Ishikawa (cell line): ENCODE results near the gene HCN1.
A peak's percentile ranks its signal among the peaks of the same experiment; 100 is the strongest.

Source experiments
- CEBPB ChIP-seq: IDR thresholded peaks from 2 replicates; pipeline ENCODE4 v1.6.1; 2012
- CREB1 ChIP-seq: IDR thresholded peaks from 2 replicates; pipeline ENCODE4 v1.6.1; 2012; ENCODE audit warnings: low read depth
- EGR1 ChIP-seq: IDR thresholded peaks from 2 replicates; pipeline ENCODE4 v1.6.1; 2012
- EP300 ChIP-seq: IDR thresholded peaks from 2 replicates; pipeline ENCODE4 v1.6.1; 2012; ENCODE audit warnings: borderline replicate concordance
- FOXM1 ChIP-seq: IDR thresholded peaks from 2 replicates; pipeline ENCODE4 v1.6.1; 2012; ENCODE audit warnings: low read depth, borderline replicate concordance
- MAX ChIP-seq: IDR thresholded peaks from 2 replicates; pipeline ENCODE4 v1.6.1; 2012
- NFIC ChIP-seq: IDR thresholded peaks from 2 replicates; pipeline ENCODE4 v1.6.1; 2012
- RAD21 ChIP-seq: IDR thresholded peaks from 2 replicates; pipeline ENCODE4 v1.6.1; 2012; ENCODE audit warnings: low read depth
- TAF1 ChIP-seq: IDR thresholded peaks from 2 replicates; pipeline ENCODE4 v1.6.1; 2012; ENCODE audit warnings: low read depth, mild to moderate bottlenecking
- TCF12 ChIP-seq: IDR thresholded peaks from 2 replicates; pipeline ENCODE4 v1.6.1; 2012; ENCODE audit warnings: low read depth
- TEAD4 ChIP-seq: IDR thresholded peaks from 2 replicates; pipeline ENCODE4 v1.6.1; 2012
- USF1 ChIP-seq: IDR thresholded peaks from 2 replicates; pipeline ENCODE4 v1.6.1; 2012
- YY1 ChIP-seq: IDR thresholded peaks from 2 replicates; pipeline ENCODE4 v1.6.1; 2012; ENCODE audit warnings: low read depth
- ZBTB7A ChIP-seq: IDR thresholded peaks from 2 replicates; pipeline ENCODE4 v1.6.1; 2012; ENCODE audit warnings: low read depth
- TF ChIP-seq, protein P1 (sequence below): IDR thresholded peaks from 2 replicates; pipeline ENCODE4 v1.6.1; 2012; ENCODE audit warnings: low read depth, mild to moderate bottlenecking

HCN1 gene

GRCh38 chr5:45672271-45672670 lies 23.9 kb downstream of the HCN1 start:
- no peak for TF ChIP-seq TAF1
- no peak for TF ChIP-seq NFIC
- TF ChIP-seq TEAD4: no peak
- no peak for TF ChIP-seq USF1
- no peak for TF ChIP-seq EGR1
- no peak for TF ChIP-seq CEBPB
- TF ChIP-seq, protein P1, sequence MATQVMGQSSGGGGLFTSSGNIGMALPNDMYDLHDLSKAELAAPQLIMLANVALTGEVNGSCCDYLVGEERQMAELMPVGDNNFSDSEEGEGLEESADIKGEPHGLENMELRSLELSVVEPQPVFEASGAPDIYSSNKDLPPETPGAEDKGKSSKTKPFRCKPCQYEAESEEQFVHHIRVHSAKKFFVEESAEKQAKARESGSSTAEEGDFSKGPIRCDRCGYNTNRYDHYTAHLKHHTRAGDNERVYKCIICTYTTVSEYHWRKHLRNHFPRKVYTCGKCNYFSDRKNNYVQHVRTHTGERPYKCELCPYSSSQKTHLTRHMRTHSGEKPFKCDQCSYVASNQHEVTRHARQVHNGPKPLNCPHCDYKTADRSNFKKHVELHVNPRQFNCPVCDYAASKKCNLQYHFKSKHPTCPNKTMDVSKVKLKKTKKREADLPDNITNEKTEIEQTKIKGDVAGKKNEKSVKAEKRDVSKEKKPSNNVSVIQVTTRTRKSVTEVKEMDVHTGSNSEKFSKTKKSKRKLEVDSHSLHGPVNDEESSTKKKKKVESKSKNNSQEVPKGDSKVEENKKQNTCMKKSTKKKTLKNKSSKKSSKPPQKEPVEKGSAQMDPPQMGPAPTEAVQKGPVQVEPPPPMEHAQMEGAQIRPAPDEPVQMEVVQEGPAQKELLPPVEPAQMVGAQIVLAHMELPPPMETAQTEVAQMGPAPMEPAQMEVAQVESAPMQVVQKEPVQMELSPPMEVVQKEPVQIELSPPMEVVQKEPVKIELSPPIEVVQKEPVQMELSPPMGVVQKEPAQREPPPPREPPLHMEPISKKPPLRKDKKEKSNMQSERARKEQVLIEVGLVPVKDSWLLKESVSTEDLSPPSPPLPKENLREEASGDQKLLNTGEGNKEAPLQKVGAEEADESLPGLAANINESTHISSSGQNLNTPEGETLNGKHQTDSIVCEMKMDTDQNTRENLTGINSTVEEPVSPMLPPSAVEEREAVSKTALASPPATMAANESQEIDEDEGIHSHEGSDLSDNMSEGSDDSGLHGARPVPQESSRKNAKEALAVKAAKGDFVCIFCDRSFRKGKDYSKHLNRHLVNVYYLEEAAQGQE: no peak
- TF ChIP-seq MAX: no peak

- TF ChIP-seq RAD21: no peak
- no peak for TF ChIP-seq NFIC
- TF ChIP-seq CEBPB: no peak
- TF ChIP-seq TCF12: no peak
- no peak for TF ChIP-seq TEAD4
- no peak for TF ChIP-seq EGR1
- no peak for TF ChIP-seq CREB1
- no peak for TF ChIP-seq USF1
- TF ChIP-seq, protein P1: no peak
- no peak for TF ChIP-seq TAF1
- no peak for TF ChIP-seq MAX
- no peak for TF ChIP-seq EP300
- no peak for TF ChIP-seq FOXM1
- TF ChIP-seq ZBTB7A: no peak
- no peak for TF ChIP-seq YY1
These were observed 47.4 kb downstream of the HCN1 start for GRCh38 chr5:45648744-45649143.

- TF ChIP-seq YY1 (no peak), CREB1 (no peak), USF1 (no peak), FOXM1 (no peak), ZBTB7A (no peak), EGR1 (no peak), EP300 (no peak), CEBPB (no peak), TAF1 (no peak), TEAD4 (no peak)
- TF ChIP-seq, protein P1: no peak
These were observed 53.1 kb downstream of the HCN1 start for GRCh38 chr5:45643056-45643455.

DNA sequence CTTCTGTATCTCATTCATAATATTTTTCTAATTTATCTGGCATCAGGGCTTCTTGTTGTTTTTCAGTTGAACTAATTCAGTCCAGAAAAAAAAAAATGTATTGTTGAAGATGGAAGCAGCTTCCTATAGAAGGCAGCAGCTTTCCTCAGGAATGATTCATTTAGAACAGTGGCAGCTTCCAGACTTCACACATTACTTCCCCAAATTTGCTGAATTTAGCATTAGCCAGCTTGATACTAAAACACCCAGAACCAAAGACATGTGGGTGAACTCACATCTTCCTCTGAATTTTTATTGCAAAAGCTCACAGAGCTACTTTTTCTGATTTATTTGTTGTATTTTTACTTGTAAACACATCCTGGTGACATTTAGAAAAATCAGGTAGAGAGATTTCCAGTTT lies 53.8 kb downstream of the HCN1 start:
- TF ChIP-seq YY1 (no peak), TCF12 (no peak), TEAD4 (no peak), CEBPB (no peak), ZBTB7A (no peak), EP300 (no peak), NFIC (no peak), RAD21 (no peak)

- TF ChIP-seq RAD21 (peak; percentile 16; the same call in 1 of the 2 replicates), TEAD4 (no peak)
These were observed 57.1 kb downstream of the HCN1 start for GRCh38 chr5:45639040-45639439.
